Measurements from ENCODE around the gene KLHL41.

GRCh38 chr2:169572821-169573159 is 63.3 kb downstream of the KLHL41 start:
- TF ChIP-seq POLR2AphosphoS5 (IDR thresholded peaks at IDR 0.05) (no peak), CTCF (IDR thresholded peaks at IDR 0.05; ENCODE audit: poor library complexity, severe bottlenecking) (no peak), REST (IDR thresholded peaks at IDR 0.05; ENCODE audit: borderline replicate concordance) (no peak)
